Measurements from ENCODE around the gene OLIG1. TPM values are rescaled to one million over a fixed set of nuclear protein-coding genes. Genes with fewer than 3 reads are reported as not detected.

Gene OLIG1
- total and polyA plus RNA-seq, 2 of the 8 experiments (the other 6 are each of a cell fraction or from before 2014, with no cell fraction given): 0.65 to 1.2 TPM

GRCh38 chr21:33075128-33075527, 5.2 kb downstream of the OLIG1 start:
- FAIRE-seq: peak; percentile 80
- Histone ChIP-seq H2BK15ac (ENCODE audit: low read length) (no peak overlapping the region), H3K9ac (replicated peaks in 1 of 4; ENCODE audit: extremely low read depth in 1 of 4, low read depth in 3 of 4, low read length in 3 of 4) (no peak overlapping the region), H3K4me2 (ENCODE audit: insufficient read depth in 1 of 2, low read depth in 2 of 2, low read length in 2 of 2) (peak overlapping the region; percentile 59 to 65), H3K23me2 (ENCODE audit: low read depth, low read length) (peaks cover 12% of the 10 kb centered on the region; the same call in 1 of the 2 replicates), H3K79me1 (ENCODE audit: low read depth, low read length) (no peaks in the 10 kb centered on the region), H4K91ac (replicated peaks; ENCODE audit: insufficient read length, low read length) (no peak overlapping the region), H3K9me3 (ENCODE audit: insufficient read depth in 2 of 2, low read depth in 1 of 2, low read length in 1 of 2) (no peaks in the 10 kb centered on the region), H4K5ac (ENCODE audit: insufficient read length, low read depth, low read length) (no peak overlapping the region), H2BK5ac (ENCODE audit: low read depth, low read length) (no peak overlapping the region), H4K8ac (ENCODE audit: extremely low read depth, insufficient read depth, low read length) (no peak overlapping the region), H3K27me3 (replicated peaks in 1 of 4; ENCODE audit: control insufficient read depth in 3 of 4, extremely low read depth in 1 of 4, insufficient read depth in 3 of 4, low read length in 3 of 4) (peaks cover 41 to 67% (median 59%) of the 10 kb centered on the region in 4 experiments), H3K23ac (ENCODE audit: insufficient read length) (no peak overlapping the region), H2AFZ (ENCODE audit: low read length) (no peak overlapping the region), H2BK120ac (replicated peaks; ENCODE audit: low read depth, low read length) (no peak overlapping the region), H3K56ac (replicated peaks; ENCODE audit: insufficient read length, low read depth, low read length) (no peak overlapping the region), H2BK12ac (ENCODE audit: low read depth, low read length) (no peak overlapping the region), H3K79me2 (ENCODE audit: control insufficient read depth in 1 of 2, insufficient read depth in 2 of 2, low read length in 2 of 2) (no peaks in the 10 kb centered on the region), H4K20me1 (replicated peaks in 1 of 2; ENCODE audit: control insufficient read depth in 1 of 2, insufficient read depth in 2 of 2, low read length in 2 of 2) (peaks cover 0 to 6% of the 10 kb centered on the region in 2 experiments), H3K4me1 (replicated peaks in 1 of 4; ENCODE audit: control insufficient read depth in 3 of 4, insufficient read depth in 4 of 4, low read length in 3 of 4) (peaks cover 7 to 42% (median 24%) of the 10 kb centered on the region in 4 experiments), H3K14ac (ENCODE audit: insufficient read length) (no peak overlapping the region), H2BK20ac (ENCODE audit: low read length) (no peak overlapping the region), H2AK5ac (ENCODE audit: low read depth, low read length) (0 out of 2 replicates have a peak overlapping the region, but pooled peaks have one; percentile 87), H3K4ac (replicated peaks; ENCODE audit: insufficient read length, low read depth, low read length) (no peak overlapping the region), H3K27ac (ENCODE audit: low read depth, low read length) (no peak overlapping the region), H3K18ac (ENCODE audit: extremely low read depth, low read length) (no peak overlapping the region), H3K36me3 (ENCODE audit: control insufficient read depth in 2 of 4, insufficient read depth in 4 of 4, low read length in 3 of 4) (no peaks in the 10 kb centered on the region; a peak in 1 of 8 replicates), H3K4me3 (ENCODE audit: extremely low read depth in 1 of 4, insufficient read depth in 2 of 4, low read depth in 3 of 4, low read length in 4 of 4) (peak overlapping the region in 1 of 4 experiments; percentile 39; a peak in 3 of 8 replicates)
- WGBS, 2 experiments (ENCODE audit: extremely low coverage in 1 of 2, insufficient coverage in 1 of 2, insufficient read length in 1 of 2, insufficient replicate concordance in 2 of 2, low coverage in 1 of 2, low lambda C conversion rate in 2 of 2, missing lambda C conversion rate in 1 of 2): 11% methylated on average over 9 of the region's 9 CpGs; no CpG with 5 or more reads in 1 of the 2 experiments
- no peak for DNase-seq (ENCODE audit: low read depth in 1 of 2, low spot score in 2 of 2)
- CTCF ChIA-PET (ENCODE audit: partially characterized antibody): interaction anchor here (1.3 kb wide), 1 partner anchor 41 kb away, joined by 3 read pairs; no protein-coding TSS in a partner anchor
- POLR2A ChIA-PET (ENCODE audit: partially characterized antibody): no interaction called here
- no peak for TF ChIP-seq CHD1 (IDR thresholded peaks at IDR 0.05; ENCODE audit: low read depth, low read length)
- peak in 1 of 2 experiments; percentile 58; a peak in 1 of 4 replicates for TF ChIP-seq SIN3A (conservative IDR thresholded peaks at IDR 0.05 in 1 of 2, IDR thresholded peaks at IDR 0.05 in 1 of 2; ENCODE audit: low read depth in 1 of 2, low read length in 2 of 2)
- TF ChIP-seq SP1 (IDR thresholded peaks at IDR 0.05; ENCODE audit: low read depth, low read length): peak; percentile 27; the same call in 1 of the 2 replicates
- peak; percentile 75 for TF ChIP-seq CHD2 (IDR thresholded peaks at IDR 0.05; ENCODE audit: low read length)
- TF ChIP-seq TEAD4 (IDR thresholded peaks at IDR 0.05; ENCODE audit: low read depth, low read length): peak; percentile 45; the same call in 1 of the 2 replicates

Measured in H1 (cell line).